H9 (cell line): ENCODE results near the gene VPS39. TPM values are rescaled to one million over a fixed set of nuclear protein-coding genes. Genes with fewer than 3 reads are reported as not detected.

Source experiments
- DNase-seq: peaks from one replicate; pipeline ENCODE4 v3.0.0-alpha.2; 2017
- H2AFZ ChIP-seq: one replicate; pipeline ENCODE4 v1.6.1; 2013; ENCODE audit warnings: mild to moderate bottlenecking, low read length, control low read depth, moderate library complexity
- H2AK5ac ChIP-seq: 2 replicates; pipeline ENCODE4 v1.6.1; 2013; ENCODE audit warnings: low read length, control low read depth, mixed read lengths; ENCODE audit not compliant: insufficient read length
- H2BK120ac ChIP-seq: one replicate; pipeline ENCODE4 v1.6.1; 2013; ENCODE audit warnings: low read depth, mild to moderate bottlenecking, low read length, control low read depth, inconsistent platforms; ENCODE audit not compliant: poor library complexity, severe bottlenecking
- H2BK12ac ChIP-seq: 2 replicates; pipeline ENCODE4 v1.6.1; 2013; ENCODE audit warnings: low read length, control low read depth, mixed read lengths, low read depth; ENCODE audit not compliant: insufficient read length
- H2BK15ac ChIP-seq: 2 replicates; pipeline ENCODE4 v1.6.1; 2013; ENCODE audit warnings: low read depth, low read length, control low read depth
- H2BK20ac ChIP-seq: one replicate; pipeline ENCODE4 v1.6.1; 2013; ENCODE audit warnings: low read depth, mild to moderate bottlenecking, low read length, control low read depth, inconsistent platforms; ENCODE audit not compliant: poor library complexity, severe bottlenecking
- H2BK5ac ChIP-seq: 2 replicates; pipeline ENCODE4 v1.6.1; 2013; ENCODE audit warnings: low read length, control low read depth, mixed read lengths; ENCODE audit not compliant: insufficient read length
- H3K14ac ChIP-seq: 2 replicates; pipeline ENCODE4 v1.6.1; 2013; ENCODE audit warnings: low read length, control low read depth; ENCODE audit not compliant: insufficient read depth
- H3K18ac ChIP-seq: 2 replicates; pipeline ENCODE4 v1.6.1; 2013; ENCODE audit warnings: low read depth, mild to moderate bottlenecking, mixed read lengths, low read length, control low read depth; ENCODE audit not compliant: insufficient read length
- H3K23ac ChIP-seq: 2 replicates; pipeline ENCODE4 v1.6.1; 2013; ENCODE audit warnings: low read length, control low read depth, mixed read lengths, low read depth; ENCODE audit not compliant: insufficient read length
- H3K23me2 ChIP-seq: 2 replicates; pipeline ENCODE4 v1.6.1; 2013; ENCODE audit warnings: low read depth, mild to moderate bottlenecking, mixed read lengths, low read length, control low read depth; ENCODE audit not compliant: insufficient read length, poor library complexity, severe bottlenecking
- H3K27ac ChIP-seq: 2 replicates; pipeline ENCODE4 v1.5.1; 2013; ENCODE audit warnings: low read length, control low read depth, mixed read lengths, low read depth; ENCODE audit not compliant: insufficient read length
- H3K27me3 ChIP-seq: 2 replicates; pipeline ENCODE4 v1.6.1; 2013; ENCODE audit warnings: low read length, control low read depth, inconsistent platforms; ENCODE audit not compliant: insufficient read depth
- H3K4ac ChIP-seq: 2 replicates; pipeline ENCODE4 v1.6.1; 2013; ENCODE audit warnings: low read depth, mild to moderate bottlenecking, control low read depth, inconsistent platforms, low read length, moderate library complexity
- H3K4me1 ChIP-seq: 2 replicates; pipeline ENCODE4 v1.6.1; 2013; ENCODE audit warnings: low read length, control low read depth, inconsistent platforms; ENCODE audit not compliant: insufficient read depth
- H3K4me2 ChIP-seq: 2 replicates; pipeline ENCODE4 v1.6.1; 2013; ENCODE audit warnings: low read length, control low read depth, mixed read lengths; ENCODE audit not compliant: insufficient read length, insufficient read depth
- H3K56ac ChIP-seq: 2 replicates; pipeline ENCODE4 v1.6.1; 2013; ENCODE audit warnings: low read depth, mild to moderate bottlenecking, mixed read lengths, low read length, control low read depth; ENCODE audit not compliant: insufficient read length
- H3K79me1 ChIP-seq: 2 replicates; pipeline ENCODE4 v1.6.1; 2013; ENCODE audit warnings: low read depth, mild to moderate bottlenecking, moderate library complexity, low read length, control low read depth, inconsistent platforms; ENCODE audit not compliant: insufficient read depth, poor library complexity, severe bottlenecking
- H3K79me2 ChIP-seq: 2 replicates; pipeline ENCODE4 v1.6.1; 2013; ENCODE audit warnings: low read length, control low read depth, inconsistent platforms; ENCODE audit not compliant: insufficient read depth
- H3K9ac ChIP-seq: 2 replicates; pipeline ENCODE4 v1.6.1; 2013; ENCODE audit warnings: low read length, control low read depth, mixed read lengths; ENCODE audit not compliant: insufficient read length; ENCODE audit errors: extremely low read depth
- H3K9me3 ChIP-seq: one replicate; pipeline ENCODE4 v1.6.1; 2013; ENCODE audit warnings: low read depth, low read length, inconsistent platforms; ENCODE audit not compliant: control insufficient read depth
- H3T11ph ChIP-seq: one replicate; pipeline ENCODE4 v1.6.1; 2013; ENCODE audit warnings: mild to moderate bottlenecking, low read length, control low read depth, inconsistent platforms
- H4K20me1 ChIP-seq: one replicate; pipeline ENCODE4 v1.6.1; 2013; ENCODE audit not compliant: control insufficient read depth, insufficient read length, insufficient read depth
- H4K5ac ChIP-seq: 2 replicates; pipeline ENCODE4 v1.6.1; 2013; ENCODE audit warnings: low read depth, mild to moderate bottlenecking, mixed read lengths, low read length, control low read depth; ENCODE audit not compliant: insufficient read length
- H4K8ac ChIP-seq: replicated peaks from 2 replicates; pipeline ENCODE4 v1.6.1; 2013; ENCODE audit warnings: low read length, control low read depth, mixed read lengths, low read depth; ENCODE audit not compliant: insufficient read length
- H4K91ac ChIP-seq: 2 replicates; pipeline ENCODE4 v1.6.1; 2013; ENCODE audit warnings: low read depth, mild to moderate bottlenecking, moderate library complexity, mixed read lengths, low read length, control low read depth; ENCODE audit not compliant: insufficient read length
- H3K27ac Mint-ChIP-seq, 3 experiments: 2 replicates in 2 of 3; 3 replicates in 1 of 3; pipeline ENCODE4 v1.8.0; 2020 to 2021; ENCODE audit warnings: mixed read lengths in 3 of 3, mild to moderate bottlenecking in 1 of 3, moderate library complexity in 1 of 3
- H3K27me3 Mint-ChIP-seq: 2 replicates; pipeline ENCODE4 v1.8.0; 2021; ENCODE audit warnings: low read depth, mild to moderate bottlenecking, moderate library complexity, mixed read lengths
- H3K36me3 Mint-ChIP-seq, 3 experiments: 2 replicates in 2 of 3; 3 replicates in 1 of 3; pipeline ENCODE4 v1.8.0; 2020 to 2021; ENCODE audit warnings: low read depth in 3 of 3, mixed read lengths in 3 of 3; ENCODE audit not compliant: insufficient read depth in 1 of 3
- H3K4me1 Mint-ChIP-seq, 2 experiments: 2 replicates each; pipeline ENCODE4 v1.8.0; 2020; ENCODE audit warnings: mixed read lengths in 2 of 2
- H3K4me3 Mint-ChIP-seq, 2 experiments: 2 replicates in 1 of 2; 3 replicates in 1 of 2; pipeline ENCODE4 v1.8.0; 2020 to 2021; ENCODE audit warnings: mild to moderate bottlenecking in 2 of 2, mixed read lengths in 2 of 2, moderate library complexity in 1 of 2
- H3K9me3 Mint-ChIP-seq, 2 experiments: 2 replicates in 1 of 2; 3 replicates in 1 of 2; pipeline ENCODE4 v1.8.0; 2020; ENCODE audit warnings: mild to moderate bottlenecking in 2 of 2, mixed read lengths in 2 of 2, moderate library complexity in 1 of 2
- CTCF ChIP-seq: fragments of 200-600 bp; sonication (generic); conservative IDR thresholded peaks from 3 replicates; pipeline ENCODE4 v1.8.0; 2021; ENCODE audit warnings: antibody characterized with exemption, mild to moderate bottlenecking
- WGBS: extraction: QIAGEN DNeasy Blood & Tissue Kit; methylation state at CpG from one replicate; pipeline ENCODE4 v1.1.7; 2013; ENCODE audit warnings: missing lambda C conversion rate, low lambda C conversion rate, mixed read lengths; ENCODE audit not compliant: insufficient read length; ENCODE audit errors: extremely low coverage; 5-methylcytosine and 5-hydroxymethylcytosine counted together
- total RNA-seq: library from RNA; stranded (reverse); gene quantifications from 2 replicates; pipeline ENCODE4 v1.2.1, GENCODE V29; 2021

Gene VPS39
- total RNA-seq, 1 experiment from 2014 or later, result 48.6 TPM

GRCh38 chr15:42152921-42153698, 55.0 kb downstream of the VPS39 start:
- no peak overlapping the region for H4K91ac ChIP-seq
- H3T11ph ChIP-seq, result no peak overlapping the region
- no peak overlapping the region for H3K14ac ChIP-seq
- H2BK12ac ChIP-seq, result no peak overlapping the region
- no peak for TF ChIP-seq CTCF
- no peak overlapping the region for H3K23ac ChIP-seq
- no peak overlapping the region for H4K5ac ChIP-seq
- Mint-ChIP-seq H3K4me1 (peaks cover 6 to 9% of the 10 kb centered on the region in 2 experiments; a peak in 3 of 4 replicates), H3K27me3 (no peaks in the 10 kb centered on the region; the same call in 1 of the 2 replicates), H3K4me3 (no peak overlapping the region), H3K36me3 (no peaks in the 10 kb centered on the region), H3K27ac (no peak overlapping the region; a peak in 1 of 7 replicates), H3K9me3 (no peaks in the 10 kb centered on the region)
- H3K56ac ChIP-seq, result no peak overlapping the region
- WGBS, result no CpG with 5 or more reads among the region's 11 CpGs
- no peak overlapping the region for H2BK20ac ChIP-seq
- no peak for DNase-seq
- H4K20me1 ChIP-seq, result no peaks in the 10 kb centered on the region
- H2BK15ac ChIP-seq, result no peak overlapping the region
- H3K18ac ChIP-seq, result no peak overlapping the region
- H3K4me1 ChIP-seq, result no peaks in the 10 kb centered on the region
- H3K27me3 ChIP-seq, result no peaks in the 10 kb centered on the region
- H3K9me3 ChIP-seq, result no peaks in the 10 kb centered on the region
- H3K27ac ChIP-seq, result no peak overlapping the region
- no peak overlapping the region for H3K4me2 ChIP-seq
- H2BK120ac ChIP-seq, result no peak overlapping the region
- H3K9ac ChIP-seq, result no peak overlapping the region
- no peak overlapping the region for H2AK5ac ChIP-seq
- H3K79me1 ChIP-seq, result no peaks in the 10 kb centered on the region
- H4K8ac ChIP-seq, result no peak overlapping the region
- H2AFZ ChIP-seq, result no peak overlapping the region
- H3K23me2 ChIP-seq, result no peaks in the 10 kb centered on the region
- H3K4ac ChIP-seq, result no peak overlapping the region
- H2BK5ac ChIP-seq, result no peak overlapping the region
- H3K79me2 ChIP-seq, result no peaks in the 10 kb centered on the region
